Renal pelvis (tissue), 12 donors: Measurements from ENCODE around the gene ST13. TPM values are rescaled to one million over a fixed set of nuclear protein-coding genes. Genes with fewer than 3 reads are reported as not detected.
A peak's percentile ranks its signal among the peaks of the same experiment; 100 is the strongest.
"Not testable (repeated sequence)": the region's sequence is repeated elsewhere in the genome, so short reads cannot be mapped to it uniquely, and the experiment has no call there.

ENCODE experiments used
- DNase-seq: peaks from one replicate; pipeline ENCODE4 v3.0.0-alpha.2; 2013
- long read RNA-seq, 16 experiments: transcript quantifications; one replicate each; lab custom pipeline, GENCODE V29; 2026
- polyA plus RNA-seq, 3 donors: library from polyadenylated mRNA; unstranded; fragments of 120-200 nt; gene quantifications; one replicate each; pipeline ENCODE4 v1.2.1, GENCODE V29; 2013; ENCODE audit not compliant: insufficient read length in 3 of 3

The ST13 gene
- 100 to 1,000 TPM; 563 to 683 (median 629) TPM for polyA plus RNA-seq
- long read RNA-seq, donor 1, transcript ST13-201 (12 exons, 3,595 nt) = major isoform, 157 of 237 reads
- long read RNA-seq, donor 1, partial matches to known transcripts = 71 of 237 reads
- long read RNA-seq, donor 1, other reads (novel, unspliced or antisense) = 9 of 237 reads
- long read RNA-seq, donor 2, transcript ST13-201 (12 exons, 3,595 nt) = major isoform, 139 of 207 reads
- long read RNA-seq, donor 2, partial matches to known transcripts = 60 of 207 reads
- long read RNA-seq, donor 2, other reads (novel, unspliced or antisense) = 8 of 207 reads
- long read RNA-seq, donor 3, transcript ST13-201 (12 exons, 3,595 nt) = major isoform, 135 of 212 reads
- long read RNA-seq, donor 3, partial matches to known transcripts = 77 of 212 reads
- long read RNA-seq, donor 3, other reads (novel, unspliced or antisense) = 0 of 212 reads
- long read RNA-seq, donor 4, transcript ST13-201 (12 exons, 3,595 nt) = major isoform, 154 of 221 reads
- long read RNA-seq, donor 4, partial matches to known transcripts = 59 of 221 reads
- long read RNA-seq, donor 4, other reads (novel, unspliced or antisense) = 8 of 221 reads
- long read RNA-seq, donor 5, transcript ST13-201 (12 exons, 3,595 nt) = major isoform, 68 of 422 reads
- long read RNA-seq, donor 5, partial matches to known transcripts = 164 of 422 reads
- long read RNA-seq, donor 5, other reads (novel, unspliced or antisense) = 190 of 422 reads
- long read RNA-seq, donor 6, transcript ST13-201 (12 exons, 3,595 nt) = major isoform, 146 of 251 reads
- long read RNA-seq, donor 6, partial matches to known transcripts = 100 of 251 reads
- long read RNA-seq, donor 6, other reads (novel, unspliced or antisense) = 5 of 251 reads
- long read RNA-seq, donor 7, transcript ST13-201 (12 exons, 3,595 nt) = major isoform, 151 of 353 reads
- long read RNA-seq, donor 7, partial matches to known transcripts = 195 of 353 reads
- long read RNA-seq, donor 7, other reads (novel, unspliced or antisense) = 7 of 353 reads
- long read RNA-seq, donor 8, transcript ST13-201 (12 exons, 3,595 nt) = major isoform, 66 of 98 reads
- long read RNA-seq, donor 8, partial matches to known transcripts = 32 of 98 reads
- long read RNA-seq, donor 8, other reads (novel, unspliced or antisense) = 0 of 98 reads
- long read RNA-seq, donor 9, transcript ST13-201 (12 exons, 3,595 nt) = major isoform, 173 of 269 reads
- long read RNA-seq, donor 9, partial matches to known transcripts = 89 of 269 reads
- long read RNA-seq, donor 9, other reads (novel, unspliced or antisense) = 7 of 269 reads
- long read RNA-seq, donor 10, transcript ST13-201 (12 exons, 3,595 nt) = major isoform, 112 of 268 reads
- long read RNA-seq, donor 10, partial matches to known transcripts = 150 of 268 reads
- long read RNA-seq, donor 10, other reads (novel, unspliced or antisense) = 6 of 268 reads
- long read RNA-seq, donor 11, transcript ST13-201 (12 exons, 3,595 nt) = major isoform, 79 of 168 reads
- long read RNA-seq, donor 11, partial matches to known transcripts = 89 of 168 reads
- long read RNA-seq, donor 11, other reads (novel, unspliced or antisense) = 0 of 168 reads
- long read RNA-seq, donor 12, transcript ST13-201 (12 exons, 3,595 nt) = major isoform, 205 of 309 reads
- long read RNA-seq, donor 12, partial matches to known transcripts = 91 of 309 reads
- long read RNA-seq, donor 12, other reads (novel, unspliced or antisense) = 13 of 309 reads
- long read RNA-seq, donor 13, transcript ST13-201 (12 exons, 3,595 nt) = major isoform, 58 of 142 reads
- long read RNA-seq, donor 13, partial matches to known transcripts = 84 of 142 reads
- long read RNA-seq, donor 13, other reads (novel, unspliced or antisense) = 0 of 142 reads
- long read RNA-seq, donor 14, transcript ST13-201 (12 exons, 3,595 nt) = major isoform, 148 of 464 reads
- long read RNA-seq, donor 14, partial matches to known transcripts = 316 of 464 reads
- long read RNA-seq, donor 14, other reads (novel, unspliced or antisense) = 0 of 464 reads
- long read RNA-seq, donor 15, transcript ST13-201 (12 exons, 3,595 nt) = major isoform, 176 of 261 reads
- long read RNA-seq, donor 15, partial matches to known transcripts = 79 of 261 reads
- long read RNA-seq, donor 15, other reads (novel, unspliced or antisense) = 6 of 261 reads
- long read RNA-seq, donor 16, transcript ST13-201 (12 exons, 3,595 nt) = major isoform, 146 of 242 reads
- long read RNA-seq, donor 16, partial matches to known transcripts = 90 of 242 reads
- long read RNA-seq, donor 16, other reads (novel, unspliced or antisense) = 6 of 242 reads

DNA sequence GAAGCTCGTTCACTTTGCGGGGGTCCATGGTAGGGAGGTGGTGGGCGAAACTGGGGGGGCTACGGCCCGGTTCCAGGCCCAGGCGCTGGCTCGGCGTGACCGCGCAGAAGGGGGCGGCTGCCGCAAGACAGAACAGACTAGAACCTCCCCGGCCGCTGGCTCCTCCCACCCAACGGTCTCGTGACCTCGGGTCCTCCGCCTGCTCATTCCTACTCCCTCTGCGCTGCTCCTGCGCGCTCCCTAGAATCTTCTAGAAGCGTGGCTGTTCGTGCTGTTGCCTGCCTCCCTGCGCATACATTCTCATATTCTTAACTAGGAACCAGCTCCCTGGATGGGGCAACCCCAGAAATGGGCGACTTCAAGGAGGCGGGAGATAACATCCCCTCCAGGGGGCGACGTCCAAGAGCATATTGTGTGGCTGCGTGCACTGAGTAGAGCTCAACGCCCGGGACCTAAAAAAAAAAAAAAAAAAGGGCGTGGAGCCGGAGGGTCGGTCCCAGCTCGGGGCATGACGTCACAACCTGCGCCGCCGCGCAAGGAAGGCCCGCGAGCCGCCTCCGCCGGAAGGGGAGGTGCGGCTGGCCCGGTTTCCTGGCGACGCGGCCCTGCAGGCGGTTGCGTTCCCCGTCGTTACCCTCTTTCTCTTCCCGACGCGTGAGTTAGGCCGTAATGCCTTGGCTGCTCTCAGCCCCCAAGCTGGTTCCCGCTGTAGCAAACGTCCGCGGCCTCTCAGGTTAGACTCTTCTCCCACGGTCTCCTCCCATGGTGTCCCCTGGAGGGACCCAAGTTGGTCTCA lies at the start of gene ST13, which contains the start of gene XPNPEP3:
Gene ST13, minus strand, starts transcription at position 127 of the 796 bp plus-strand sequence. Its CDS starts 99 bp downstream, at position 28.
Gene XPNPEP3, plus strand, starts transcription at position 636 of the 796 bp plus-strand sequence. Its CDS starts 34 bp downstream, at position 670.
- peak; percentile 96 for DNase-seq

DNA sequence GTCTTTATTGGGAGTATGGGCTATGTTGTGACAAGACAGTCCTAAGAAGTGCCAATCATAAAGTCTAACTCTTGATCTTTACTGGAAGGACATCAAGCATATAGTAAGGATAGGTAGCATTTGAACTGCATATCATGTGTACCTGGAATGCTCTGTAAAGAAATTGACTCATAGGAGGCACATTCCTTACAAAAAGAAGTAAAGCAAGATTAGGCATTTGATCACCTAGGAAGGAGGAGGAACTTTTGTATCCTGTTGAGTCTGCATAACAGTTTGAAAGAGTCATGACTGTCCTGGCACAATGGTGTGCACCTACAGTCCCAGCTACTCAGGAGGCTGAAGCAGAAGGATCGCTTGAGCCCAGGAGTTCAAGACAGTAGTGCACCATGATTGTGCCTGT lies 47.7 kb upstream of the ST13 start:
- DNase-seq = no peak

DNA sequence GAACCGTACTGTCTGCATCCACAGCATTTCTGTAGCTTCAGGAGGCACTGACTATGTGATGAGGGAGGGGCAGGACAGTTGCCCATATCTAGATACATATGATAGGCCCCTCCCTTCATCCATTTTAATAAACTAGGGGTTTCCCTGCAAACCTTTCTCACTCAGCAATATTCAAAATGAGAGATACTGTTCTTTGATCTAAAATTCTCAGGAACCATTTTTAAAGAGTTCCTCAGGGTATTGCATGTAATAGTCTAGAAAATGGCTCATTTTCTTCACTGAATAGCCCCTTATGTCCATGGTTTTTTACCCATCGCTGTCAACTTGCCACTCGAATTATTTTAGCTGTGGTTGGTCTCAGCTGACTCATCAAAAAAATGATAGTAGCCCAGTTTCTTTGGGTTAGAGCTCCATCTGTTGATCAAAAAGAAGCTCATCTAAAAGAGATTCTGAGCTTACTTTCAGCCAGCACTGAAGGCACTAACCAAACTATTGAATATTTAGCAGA lies 42.5 kb upstream of the ST13 start:
- peak; percentile 47 for DNase-seq

DNA sequence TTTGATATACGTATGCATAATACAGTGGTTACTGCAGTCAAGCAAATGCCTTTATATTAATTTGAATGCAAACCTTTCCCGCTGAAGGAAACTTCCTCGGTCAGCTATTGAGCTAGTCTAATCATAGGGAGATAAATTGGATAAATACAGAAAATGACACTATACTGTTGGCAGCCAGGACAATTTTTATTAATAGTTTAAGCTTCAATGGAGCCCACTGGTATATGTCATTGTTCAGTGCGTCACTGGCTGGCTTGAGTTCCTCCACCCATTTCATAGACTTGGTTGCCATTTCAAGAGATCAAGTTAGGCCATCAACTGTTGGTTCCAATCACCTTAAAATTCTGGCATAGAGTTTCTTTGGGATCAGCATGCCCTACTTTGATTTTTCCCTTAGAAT lies 38.0 kb upstream of the ST13 start:
- DNase-seq = no peak

DNA sequence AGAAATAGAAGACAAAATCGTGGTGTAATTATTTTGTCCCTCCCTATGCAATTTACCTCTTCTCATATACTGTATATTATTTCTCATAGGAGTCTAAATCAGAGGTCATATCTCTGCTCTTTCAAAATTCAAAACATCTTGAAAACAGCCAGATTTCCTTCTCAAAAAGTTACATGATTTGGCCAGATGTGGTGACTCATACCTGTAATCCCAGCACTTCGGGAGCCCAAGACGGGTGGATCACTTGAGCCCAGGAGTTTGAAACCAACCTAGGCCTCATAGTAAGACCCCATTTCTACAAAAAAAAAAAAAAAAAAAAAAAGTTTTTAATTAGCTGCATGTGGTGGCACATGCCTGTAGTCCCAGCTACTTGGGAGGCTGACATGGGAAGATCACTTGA lies 34.4 kb upstream of the ST13 start:
- no peak for DNase-seq

DNA sequence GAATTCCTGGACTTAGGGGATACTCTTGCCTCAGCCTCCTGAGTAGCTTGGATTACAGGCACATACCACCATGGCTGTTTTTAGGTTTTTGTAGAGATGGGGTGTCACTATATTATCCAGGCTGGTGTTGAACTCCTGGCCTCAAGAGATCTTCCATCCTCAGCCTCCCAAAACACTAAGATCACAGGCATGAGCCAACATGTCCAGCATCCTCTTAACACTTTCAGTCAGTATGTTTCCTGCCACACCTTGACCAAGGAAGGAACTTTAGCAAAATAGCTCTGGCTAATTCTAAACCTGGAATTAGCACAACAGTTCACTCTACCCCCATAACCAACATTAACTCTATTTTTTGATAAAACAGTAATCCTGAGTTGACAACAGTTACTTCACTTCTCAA lies 32.7 kb upstream of the ST13 start:
- DNase-seq = no peak

DNA sequence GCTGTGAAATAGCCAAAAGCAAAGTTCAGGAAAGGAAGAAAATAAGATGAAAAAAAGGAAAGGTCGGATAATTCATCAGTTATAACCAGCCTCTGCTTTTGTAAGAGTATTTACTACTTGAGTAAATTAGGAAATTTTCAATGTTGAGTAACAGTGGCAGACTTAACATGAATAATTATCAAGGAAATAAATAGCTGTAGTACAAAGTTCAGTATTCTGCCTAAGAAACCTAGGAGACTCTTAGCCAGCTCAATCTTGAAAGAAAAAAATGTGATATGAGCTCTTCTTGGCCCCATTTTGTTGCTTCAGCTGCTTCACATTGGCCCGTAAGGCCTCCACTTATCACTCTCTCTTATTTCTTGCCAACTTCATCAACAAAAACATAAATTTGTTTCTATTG lies 22.5 kb upstream of the ST13 start:
- DNase-seq = no peak

DNA sequence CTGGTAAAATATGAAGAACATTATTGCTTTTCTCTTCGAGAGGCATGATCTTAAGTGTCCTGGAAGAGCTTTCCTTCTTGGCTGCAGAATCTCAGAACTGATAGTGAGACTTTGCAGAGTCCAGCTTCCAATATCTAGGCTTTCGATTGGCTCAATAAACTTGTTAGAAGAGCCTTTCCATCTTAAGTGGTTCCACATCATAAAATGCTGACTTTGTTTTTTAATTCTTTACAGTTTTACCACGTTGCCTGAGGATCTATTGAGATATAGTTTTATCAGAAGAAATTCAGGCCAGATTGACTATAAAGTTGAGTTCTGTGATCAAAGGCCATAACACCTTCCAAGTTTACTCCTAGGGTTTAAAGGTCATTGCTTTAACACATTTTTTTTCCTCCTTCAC lies 21.0 kb upstream of the ST13 start:
- no peak for DNase-seq

DNA sequence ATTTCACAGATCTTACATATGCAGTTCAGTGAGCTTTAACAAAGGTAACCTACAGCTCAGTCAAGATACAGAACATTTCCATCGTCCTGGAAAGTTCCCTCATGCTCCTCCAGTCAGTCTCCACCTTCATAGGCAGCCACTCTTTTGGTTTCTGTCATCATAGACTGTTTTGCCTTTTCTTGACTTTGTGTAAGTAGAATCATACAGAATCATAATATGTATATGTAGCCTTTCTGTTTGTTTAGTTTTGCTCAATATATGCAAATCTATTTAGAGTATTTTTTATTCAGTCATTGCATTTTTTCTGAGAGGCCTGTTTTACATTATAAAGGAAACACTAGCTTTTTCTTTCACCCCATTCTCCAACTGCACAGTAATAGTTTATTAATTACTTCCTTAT lies 20.5 kb upstream of the ST13 start:
- no peak for DNase-seq

DNA sequence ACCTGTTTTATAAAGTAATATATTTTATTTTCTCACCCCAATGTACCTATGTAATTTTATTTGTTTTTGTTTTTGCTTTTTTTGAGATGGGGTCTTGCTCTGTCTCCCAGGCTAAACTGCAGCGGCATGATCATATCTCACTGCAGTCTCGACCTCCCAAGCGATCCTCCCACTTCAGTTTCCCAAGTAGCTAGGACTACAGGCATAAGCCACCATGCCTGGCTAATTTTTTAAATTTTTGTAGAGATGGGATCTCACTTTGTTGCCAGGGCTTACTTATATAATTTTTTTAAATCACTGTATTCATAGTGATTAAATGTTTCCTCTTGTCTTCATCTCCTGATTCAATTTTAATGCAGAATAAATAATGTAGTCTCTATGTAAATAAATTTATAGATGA lies 18.7 kb upstream of the ST13 start:
- DNase-seq = no peak

DNA sequence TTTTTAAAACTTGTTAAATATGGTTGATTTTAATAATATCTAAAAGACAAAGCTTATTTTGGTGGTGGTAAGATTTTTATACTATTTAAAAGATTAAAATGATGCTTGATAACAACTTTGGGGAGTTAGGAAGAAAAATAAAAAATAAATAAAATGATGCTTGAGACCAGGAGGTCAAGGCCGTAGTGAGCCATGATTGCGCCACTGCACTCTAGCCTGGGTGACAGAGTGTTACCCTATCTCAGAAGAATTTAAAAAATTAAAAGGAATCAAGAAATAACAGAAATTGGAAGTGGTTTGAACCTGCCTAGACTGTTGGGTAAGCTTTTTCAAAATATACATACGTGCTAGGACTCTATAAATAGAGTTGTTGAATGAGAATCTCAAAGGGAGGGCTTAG lies 17.6 kb upstream of the ST13 start:
- DNase-seq = no peak

DNA sequence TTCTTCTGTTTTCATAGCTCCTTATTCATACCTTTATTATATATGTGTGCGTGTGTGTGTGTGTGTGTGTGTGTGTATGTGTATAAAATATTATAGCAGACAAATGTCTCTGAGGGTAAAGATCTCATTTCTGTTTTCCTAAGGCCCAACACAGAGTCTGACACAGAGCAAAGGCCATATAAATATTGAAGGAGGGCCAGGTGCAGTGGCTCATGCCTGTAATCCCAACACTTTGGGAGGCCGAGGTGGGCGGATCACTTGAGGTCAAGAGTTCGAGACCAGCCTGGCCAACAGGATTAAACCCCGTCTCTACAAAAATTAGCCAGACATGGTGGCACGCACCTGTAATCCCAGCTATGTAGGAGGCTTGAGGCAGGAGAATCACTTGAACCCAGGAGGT lies 11.9 kb upstream of the ST13 start:
- not testable (repeated sequence) for DNase-seq

DNA sequence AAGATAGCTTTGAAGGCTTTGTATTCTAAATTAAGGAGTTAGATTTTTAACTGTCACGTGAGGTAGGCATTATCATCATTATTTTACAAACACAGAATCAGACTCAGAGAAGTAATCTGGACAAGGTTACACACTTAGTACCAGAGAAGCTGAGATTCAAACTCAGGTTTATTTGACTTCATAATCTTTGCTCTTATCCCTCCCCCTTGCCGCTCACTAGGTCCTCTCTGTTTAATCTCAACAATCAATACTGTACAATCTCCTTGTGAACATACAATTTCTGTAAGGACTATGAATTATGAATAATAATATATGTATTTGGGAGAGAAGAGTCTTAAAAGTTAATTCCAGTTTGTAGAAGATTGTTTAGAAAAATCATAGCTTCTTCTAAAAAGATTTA lies 10.7 kb upstream of the ST13 start:
- DNase-seq = no peak

DNA sequence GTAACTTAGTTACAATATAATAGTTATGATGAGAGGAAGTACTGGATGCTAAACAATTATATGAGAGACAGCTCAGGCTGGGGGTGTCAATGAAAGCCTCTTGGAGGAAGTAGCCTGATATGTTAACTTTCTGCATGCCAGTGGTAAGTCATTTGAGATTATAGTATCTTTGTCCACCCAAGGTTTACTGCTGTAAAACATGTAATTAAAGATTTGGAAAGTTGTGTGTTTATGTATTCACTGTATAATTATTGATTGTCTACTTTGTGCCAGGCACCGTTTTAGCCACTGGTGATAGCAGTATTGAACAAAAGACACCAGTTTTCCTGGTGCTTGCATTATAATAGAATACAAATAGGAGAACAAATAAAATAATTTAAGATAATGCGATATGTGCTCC lies 6.1 kb upstream of the ST13 start:
- no peak for DNase-seq

DNA sequence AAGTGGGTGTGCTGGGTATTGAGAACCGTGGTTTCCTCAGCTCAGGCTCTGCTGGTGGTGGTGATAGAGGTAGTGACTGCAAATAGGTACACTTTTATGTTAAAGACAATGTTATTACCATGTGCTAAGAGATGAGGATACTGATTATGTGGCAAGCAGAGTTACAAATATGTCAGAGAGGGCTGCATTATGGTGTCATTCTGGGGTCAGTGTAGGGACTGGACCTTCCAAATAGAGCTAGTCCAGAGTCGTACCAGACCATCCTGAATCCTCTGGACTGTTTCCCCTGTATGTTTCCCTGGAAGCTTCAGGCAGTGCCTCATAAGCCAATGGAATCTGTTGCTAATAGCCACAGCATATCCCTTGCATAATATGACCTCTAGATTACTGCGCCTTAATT lies 5.6 kb upstream of the ST13 start, which contains the start of gene DNAJB7:
Gene DNAJB7, minus strand, starts transcription at position 101 of the 400 bp plus-strand sequence. CDS start 119 bp downstream, outside the sequence.
- DNase-seq = no peak

DNA sequence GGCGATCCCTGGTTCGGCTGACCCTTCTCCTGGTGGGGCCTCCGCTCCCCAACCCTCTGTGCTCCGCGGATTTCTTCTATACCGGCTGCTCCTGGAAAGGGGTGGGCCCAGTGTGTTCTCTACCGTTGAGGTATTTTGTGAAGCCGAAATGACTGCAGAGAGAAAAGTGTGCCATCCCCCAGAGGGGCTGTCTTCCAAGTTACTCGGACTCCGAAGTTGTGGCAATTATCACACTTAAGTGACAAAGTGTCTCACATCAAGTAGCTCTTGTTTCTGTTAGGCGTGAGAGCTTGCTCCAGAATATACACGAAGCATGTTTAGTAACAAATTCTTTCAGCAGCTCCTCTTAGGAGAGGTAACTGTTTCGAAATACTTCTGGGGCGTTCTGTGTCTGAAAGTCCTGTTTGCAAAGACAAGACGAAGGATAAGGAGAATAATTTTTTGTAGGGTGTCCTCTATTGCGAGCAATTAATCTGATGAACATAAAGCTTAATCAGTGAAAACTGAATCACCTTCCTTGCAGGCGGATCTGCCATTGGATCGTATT lies 943 bp upstream of the ST13 start:
- no peak for DNase-seq

DNA sequence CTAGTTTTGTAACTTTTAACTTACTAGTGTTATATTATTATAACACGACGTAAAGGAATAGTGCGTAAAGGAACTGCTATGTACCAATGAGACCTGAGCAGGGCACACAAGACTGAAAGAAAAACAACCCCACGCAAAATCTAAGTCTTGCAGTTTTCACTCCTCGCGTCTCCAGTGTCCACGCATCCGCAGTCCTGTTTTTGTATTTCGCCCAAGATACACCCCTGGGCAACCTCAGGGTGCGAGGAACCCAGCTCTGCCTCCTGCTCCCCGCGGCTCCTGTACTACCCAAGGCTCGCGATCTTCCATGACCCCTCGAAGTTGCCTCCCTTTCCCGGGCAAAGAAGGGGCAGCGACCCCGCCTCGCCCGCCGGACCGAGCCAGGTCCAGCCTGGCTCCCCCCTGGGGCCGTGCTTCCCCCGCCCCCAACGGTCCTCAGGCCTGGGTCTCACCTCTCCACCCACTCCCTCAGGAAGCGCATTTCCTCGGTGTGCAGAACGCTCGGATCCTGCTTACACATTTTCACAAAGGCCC lies 393 bp downstream of the ST13 start:
- peak; percentile 20 for DNase-seq
